Esophagus squamous epithelium (tissue), 4 donors: ENCODE data around the gene CAMTA1.

Experiments used
- CTCF ChIP-seq, 6 experiments: fragments of 450-650 bp in 4 of 6; fragments of 200-600 bp in 2 of 6; sonication (generic) in 2 of 6; IDR thresholded peaks; one replicate each; pipeline ENCODE4 v1.5.1; 2016 to 2019; ENCODE audit warnings: antibody characterized with exemption in 6 of 6, mild to moderate bottlenecking in 4 of 6, moderate library complexity in 4 of 6
- POLR2A ChIP-seq, 4 donors: fragments of 450-650 bp; IDR thresholded peaks; one replicate each; pipeline ENCODE4 v1.6.1; 2017; ENCODE audit warnings: antibody characterized with exemption in 4 of 4, mild to moderate bottlenecking in 4 of 4, moderate library complexity in 3 of 4

- TF ChIP-seq CTCF (IDR thresholded peaks at IDR 0.05), result no peak
- no peak for TF ChIP-seq POLR2A (IDR thresholded peaks at IDR 0.05)
Observed at GRCh38 chr1:6790146-6790545, 4.9 kb downstream of the CAMTA1 start.
